K562 (cell line): ENCODE results near the gene PI4K2A. TPM values are rescaled to one million over a fixed set of nuclear protein-coding genes. Genes with fewer than 3 reads are reported as not detected.
A peak's percentile ranks its signal among the peaks of the same experiment; 100 is the strongest.

Experiments
- BRCA1 ChIP-seq, 2 experiments: fragments of 450-650 bp in 1 of 2; sonication (generic) in 1 of 2; formaldehyde crosslinking in 1 of 2; IDR thresholded peaks; 2 replicates each; pipeline versions ENCODE4 v1.5.0 to v1.6.1; 2017 to 2020; ENCODE audit warnings: mild to moderate bottlenecking in 1 of 2, missing genetic modification reagents in 1 of 2
- CSDE1 ChIP-seq, 2 experiments: fragments of 450-650 bp; IDR thresholded peaks; 2 replicates each; pipeline ENCODE4 v1.6.1; 2016; ENCODE audit warnings: mild to moderate bottlenecking in 1 of 2
- ETV1 ChIP-seq: fragments of 450-650 bp; conservative IDR thresholded peaks from 2 replicates; pipeline ENCODE4 v1.6.1; 2016; ENCODE audit warnings: missing genetic modification characterization, control low read depth, low read depth, missing compliant biosample characterization
- HNRNPL ChIP-seq: fragments of 200-400 bp; formaldehyde crosslinking; IDR thresholded peaks from 2 replicates; pipeline ENCODE4 v1.6.1; 2017; ENCODE audit warnings: low read depth, mild to moderate bottlenecking, low read length
- JUND ChIP-seq, 2 experiments: IDR thresholded peaks; 2 replicates in 1 of 2; 3 replicates in 1 of 2; pipeline ENCODE4 v1.6.1; 2011; ENCODE audit warnings: borderline replicate concordance in 2 of 2, low read depth in 2 of 2, low read length in 2 of 2, improper control_type of control experiment in 1 of 2, missing biosample characterization in 1 of 2, missing genetic modification characterization in 1 of 2, missing genetic modification reagents in 1 of 2
- KAT2B ChIP-seq: IDR thresholded peaks from one replicate; pipeline ENCODE4 v1.6.1; 2012; ENCODE audit warnings: low read depth, mild to moderate bottlenecking, control low read depth, inconsistent platforms, low read length, moderate library complexity
- MTA1 ChIP-seq: fragments of 450-650 bp; IDR thresholded peaks from 2 replicates; pipeline ENCODE4 v1.6.1; 2017; ENCODE audit warnings: borderline replicate concordance
- NBN ChIP-seq: fragments of 450-650 bp; IDR thresholded peaks from 2 replicates; pipeline ENCODE4 v1.6.1; 2016; ENCODE audit warnings: low read depth, mild to moderate bottlenecking
- NR1H2 ChIP-seq: sonication (generic); formaldehyde crosslinking; IDR thresholded peaks from 2 replicates; pipeline ENCODE4 v1.4.0; 2020; ENCODE audit warnings: mild to moderate bottlenecking, missing genetic modification reagents
- POLR2A ChIP-seq: fragments of 450-650 bp; conservative IDR thresholded peaks from 2 replicates; pipeline ENCODE4 v1.6.1; 2016
- SP1 ChIP-seq: sonication (generic); formaldehyde crosslinking; IDR thresholded peaks from 2 replicates; pipeline ENCODE4 v1.8.1; 2022; ENCODE audit warnings: mild to moderate bottlenecking, missing genetic modification reagents
- SRF ChIP-seq, 2 experiments: fragments of 250-450, 450-650 bp in 1 of 2; sonication (Bioruptor Pico) in 1 of 2; sonication (generic) in 1 of 2; formaldehyde crosslinking; IDR thresholded peaks; 2 replicates each; pipeline versions ENCODE4 v1.5.0 to v1.5.1; 2020 to 2022; ENCODE audit warnings: mild to moderate bottlenecking in 1 of 2, missing genetic modification reagents in 1 of 2
- ZNF140 ChIP-seq: fragments of 250-450 bp; sonication (Bioruptor Pico); IDR thresholded peaks from 2 replicates; pipeline ENCODE4 v1.8.0; 2021; ENCODE audit warnings: moderate library complexity, mild to moderate bottlenecking, inconsistent platforms
- polyA plus RNA-seq, 8 experiments: library from polyadenylated mRNA; depleted of rRNA in 4 of 8; stranded (reverse) in 5 of 8; unstranded in 3 of 8; fragments of >200 nt; fragmentation: Nextera tagmentation in 2 of 8; fragmentation: Illumina TruSeq in 1 of 8; extraction: Ambion mirVana in 2 of 8; extraction: Trizol in 1 of 8; gene quantifications; 2 replicates each; pipeline versions ENCODE4 v1.2.1 to v1.2.3, GENCODE V29; 2011 to 2014; ENCODE audit warnings: inconsistent platforms in 1 of 8, missing spikeins in 1 of 8
- total RNA-seq, 7 experiments: library from RNA; depleted of rRNA in 6 of 7; stranded (reverse); fragments of >200 nt in 6 of 7; fragmentation: Illumina TruSeq in 2 of 7; extraction: Trizol in 2 of 7; gene quantifications; 2 replicates each; pipeline versions ENCODE4 v1.2.1 to v1.2.3, GENCODE V29; 2011 to 2021; ENCODE audit warnings: low replicate concordance in 1 of 7
- TF ChIP-seq, protein P1 (sequence below): fragments of 450-650 bp; IDR thresholded peaks from one replicate; pipeline ENCODE4 v1.6.1; 2018; ENCODE audit warnings: mild to moderate bottlenecking, moderate library complexity; ENCODE audit not compliant: partially characterized antibody
- TF ChIP-seq, protein P2 (sequence below): sonication (generic); formaldehyde crosslinking; IDR thresholded peaks from 2 replicates; pipeline ENCODE4 v1.8.0; 2023; ENCODE audit warnings: missing genetic modification reagents, mild to moderate bottlenecking, borderline replicate concordance
- TF ChIP-seq, protein P3 (sequence below): IDR thresholded peaks from 2 replicates; pipeline ENCODE4 v1.6.1; 2014; ENCODE audit warnings: antibody characterized with exemption

PI4K2A gene
- total and polyA plus RNA-seq, 9 of the 15 experiments (the other 6 are each of a cell fraction or from before 2014, with no cell fraction given) = 4.4 to 28.4 (median 16.5) TPM

DNA sequence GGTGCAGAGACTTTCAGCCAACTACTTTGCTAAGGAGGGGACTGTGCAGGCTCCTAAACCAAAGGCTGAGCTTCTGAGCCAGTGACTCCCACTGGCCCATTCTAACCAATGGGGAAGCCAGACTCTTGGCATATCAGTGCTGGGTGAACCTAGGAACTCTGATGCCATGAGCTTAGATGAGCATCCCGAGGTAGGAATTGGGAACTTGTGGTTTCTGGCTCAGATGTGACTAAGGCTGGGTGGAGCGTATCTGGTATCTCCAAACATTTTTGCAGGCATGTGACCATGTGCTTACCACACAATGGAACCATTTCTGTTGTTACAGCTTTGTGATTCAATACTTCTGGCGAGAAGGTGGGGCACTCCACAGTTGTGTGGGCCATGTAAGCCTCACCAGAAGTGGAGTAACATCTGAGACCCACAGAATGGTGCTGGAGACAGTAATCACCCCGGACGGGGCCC, 49.1 kb downstream of the PI4K2A start (continued):
- TF ChIP-seq, protein P1, sequence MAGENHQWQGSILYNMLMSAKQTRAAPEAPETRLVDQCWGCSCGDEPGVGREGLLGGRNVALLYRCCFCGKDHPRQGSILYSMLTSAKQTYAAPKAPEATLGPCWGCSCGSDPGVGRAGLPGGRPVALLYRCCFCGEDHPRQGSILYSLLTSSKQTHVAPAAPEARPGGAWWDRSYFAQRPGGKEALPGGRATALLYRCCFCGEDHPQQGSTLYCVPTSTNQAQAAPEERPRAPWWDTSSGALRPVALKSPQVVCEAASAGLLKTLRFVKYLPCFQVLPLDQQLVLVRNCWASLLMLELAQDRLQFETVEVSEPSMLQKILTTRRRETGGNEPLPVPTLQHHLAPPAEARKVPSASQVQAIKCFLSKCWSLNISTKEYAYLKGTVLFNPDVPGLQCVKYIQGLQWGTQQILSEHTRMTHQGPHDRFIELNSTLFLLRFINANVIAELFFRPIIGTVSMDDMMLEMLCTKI = no peak
- TF ChIP-seq MTA1 (no peak), ETV1 (tag) (no peak), JUND (IDR thresholded peaks at IDR 0.05; ENCODE audit: borderline replicate concordance, low read depth, low read length) (0 out of 2 replicates have a peak, but pooled peaks have one; percentile 46), JUND (tag; IDR thresholded peaks at IDR 0.05; ENCODE audit: borderline replicate concordance, low read depth, low read length) (peak; percentile 52; the same call in 1 of the 3 replicates), BRCA1 (IDR thresholded peaks at IDR 0.05) (no peak), BRCA1 (CRISPR knock-in tag; IDR thresholded peaks at IDR 0.05) (no peak), NBN (no peak), SRF (CRISPR knock-in tag; IDR thresholded peaks at IDR 0.05) (no peak), CSDE1 (IDR thresholded peaks at IDR 0.05) (no peak), HNRNPL (no peak), POLR2A (no peak), SP1 (CRISPR knock-in tag) (no peak), ZNF140 (no peak), NR1H2 (CRISPR knock-in tag) (no peak), KAT2B (no peak)
- TF ChIP-seq, protein P2, sequence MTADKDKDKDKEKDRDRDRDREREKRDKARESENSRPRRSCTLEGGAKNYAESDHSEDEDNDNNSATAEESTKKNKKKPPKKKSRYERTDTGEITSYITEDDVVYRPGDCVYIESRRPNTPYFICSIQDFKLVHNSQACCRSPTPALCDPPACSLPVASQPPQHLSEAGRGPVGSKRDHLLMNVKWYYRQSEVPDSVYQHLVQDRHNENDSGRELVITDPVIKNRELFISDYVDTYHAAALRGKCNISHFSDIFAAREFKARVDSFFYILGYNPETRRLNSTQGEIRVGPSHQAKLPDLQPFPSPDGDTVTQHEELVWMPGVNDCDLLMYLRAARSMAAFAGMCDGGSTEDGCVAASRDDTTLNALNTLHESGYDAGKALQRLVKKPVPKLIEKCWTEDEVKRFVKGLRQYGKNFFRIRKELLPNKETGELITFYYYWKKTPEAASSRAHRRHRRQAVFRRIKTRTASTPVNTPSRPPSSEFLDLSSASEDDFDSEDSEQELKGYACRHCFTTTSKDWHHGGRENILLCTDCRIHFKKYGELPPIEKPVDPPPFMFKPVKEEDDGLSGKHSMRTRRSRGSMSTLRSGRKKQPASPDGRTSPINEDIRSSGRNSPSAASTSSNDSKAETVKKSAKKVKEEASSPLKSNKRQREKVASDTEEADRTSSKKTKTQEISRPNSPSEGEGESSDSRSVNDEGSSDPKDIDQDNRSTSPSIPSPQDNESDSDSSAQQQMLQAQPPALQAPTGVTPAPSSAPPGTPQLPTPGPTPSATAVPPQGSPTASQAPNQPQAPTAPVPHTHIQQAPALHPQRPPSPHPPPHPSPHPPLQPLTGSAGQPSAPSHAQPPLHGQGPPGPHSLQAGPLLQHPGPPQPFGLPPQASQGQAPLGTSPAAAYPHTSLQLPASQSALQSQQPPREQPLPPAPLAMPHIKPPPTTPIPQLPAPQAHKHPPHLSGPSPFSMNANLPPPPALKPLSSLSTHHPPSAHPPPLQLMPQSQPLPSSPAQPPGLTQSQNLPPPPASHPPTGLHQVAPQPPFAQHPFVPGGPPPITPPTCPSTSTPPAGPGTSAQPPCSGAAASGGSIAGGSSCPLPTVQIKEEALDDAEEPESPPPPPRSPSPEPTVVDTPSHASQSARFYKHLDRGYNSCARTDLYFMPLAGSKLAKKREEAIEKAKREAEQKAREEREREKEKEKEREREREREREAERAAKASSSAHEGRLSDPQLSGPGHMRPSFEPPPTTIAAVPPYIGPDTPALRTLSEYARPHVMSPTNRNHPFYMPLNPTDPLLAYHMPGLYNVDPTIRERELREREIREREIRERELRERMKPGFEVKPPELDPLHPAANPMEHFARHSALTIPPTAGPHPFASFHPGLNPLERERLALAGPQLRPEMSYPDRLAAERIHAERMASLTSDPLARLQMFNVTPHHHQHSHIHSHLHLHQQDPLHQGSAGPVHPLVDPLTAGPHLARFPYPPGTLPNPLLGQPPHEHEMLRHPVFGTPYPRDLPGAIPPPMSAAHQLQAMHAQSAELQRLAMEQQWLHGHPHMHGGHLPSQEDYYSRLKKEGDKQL = no peak
- TF ChIP-seq, protein P3, sequence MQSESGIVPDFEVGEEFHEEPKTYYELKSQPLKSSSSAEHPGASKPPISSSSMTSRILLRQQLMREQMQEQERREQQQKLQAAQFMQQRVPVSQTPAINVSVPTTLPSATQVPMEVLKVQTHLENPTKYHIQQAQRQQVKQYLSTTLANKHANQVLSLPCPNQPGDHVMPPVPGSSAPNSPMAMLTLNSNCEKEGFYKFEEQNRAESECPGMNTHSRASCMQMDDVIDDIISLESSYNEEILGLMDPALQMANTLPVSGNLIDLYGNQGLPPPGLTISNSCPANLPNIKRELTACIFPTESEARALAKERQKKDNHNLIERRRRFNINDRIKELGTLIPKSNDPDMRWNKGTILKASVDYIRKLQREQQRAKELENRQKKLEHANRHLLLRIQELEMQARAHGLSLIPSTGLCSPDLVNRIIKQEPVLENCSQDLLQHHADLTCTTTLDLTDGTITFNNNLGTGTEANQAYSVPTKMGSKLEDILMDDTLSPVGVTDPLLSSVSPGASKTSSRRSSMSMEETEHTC = peak; percentile 74; the same call in 1 of the 2 replicates
